GM12878 (cell line): ENCODE results near the gene FOXD2. TPM values are rescaled to one million over a fixed set of nuclear protein-coding genes. Genes with fewer than 3 reads are reported as not detected.

Experiments
- ATAC-seq: fragments of 200-7000 bp; cut with Tn5 transposase; 3 replicates; pipeline ENCODE4 v1.9.1; 2020; ENCODE audit warnings: mild to moderate bottlenecking, moderate library complexity
- BruUV-seq: library from RNA; stranded (reverse); fragments of 400-500 nt; replicated peaks from 2 replicates; lab custom pipeline; 2021; lab: Mats Ljungman, UMichigan
- CTCF ChIA-PET: fragments of 300-600 bp; sonication (Branson Sonifier 250); formaldehyde crosslinking; extraction: SDS; loops from one replicate; lab custom pipeline; 2021; ENCODE audit warnings: inconsistent platforms; lab: Yijun Ruan, JAX
- POLR2A ChIA-PET: fragments of 350-600 bp; formaldehyde crosslinking; extraction: SDS; loops from one replicate; lab custom pipeline; 2021; ENCODE audit warnings: inconsistent platforms; lab: Charles Lee
- RAD21 ChIA-PET: fragments of 300-600 bp; sonication (Branson Sonifier 250); formaldehyde crosslinking; loops from one replicate; lab custom pipeline; 2023; ENCODE audit warnings: antibody characterized with exemption; ENCODE audit not compliant: unreplicated experiment; lab: Charles Lee
- SMC1A ChIA-PET: fragments of 300-600 bp; sonication (Branson Sonifier 250); formaldehyde crosslinking; loops from one replicate; lab custom pipeline; 2023; ENCODE audit not compliant: unreplicated experiment, uncharacterized antibody; lab: Charles Lee
- DNase-seq: peaks from one replicate; pipeline ENCODE4 v3.0.0-alpha.2; 2011; ENCODE audit warnings: low read depth, low spot score
- FAIRE-seq: peaks from 3 replicates; lab custom pipeline; 2011; peaks lifted over from hg19 to GRCh38; lab: Jason Lieb, UNC
- H2AFZ ChIP-seq: 2 replicates; pipeline ENCODE4 v1.6.0; 2011; ENCODE audit warnings: low read depth, low read length, control low read depth; ENCODE audit not compliant: control insufficient read depth
- H3K27ac ChIP-seq: 2 replicates; pipeline ENCODE4 v1.5.1; 2011; ENCODE audit warnings: control low read depth; ENCODE audit not compliant: control insufficient read depth, insufficient read depth
- H3K27me3 ChIP-seq, 2 experiments: replicated peaks in 1 of 2; 2 replicates each; pipeline versions ENCODE4 v1.6.0 to v1.6.1; 2011; ENCODE audit warnings: low read length in 1 of 2; ENCODE audit not compliant: control insufficient read depth in 2 of 2, insufficient read depth in 2 of 2
- H3K36me3 ChIP-seq, 2 experiments: 2 replicates each; pipeline ENCODE4 v1.5.1; 2011; ENCODE audit warnings: low read length in 1 of 2; ENCODE audit not compliant: control insufficient read depth in 2 of 2, insufficient read depth in 2 of 2
- H3K4me1 ChIP-seq: 2 replicates; pipeline ENCODE4 v1.6.1; 2011; ENCODE audit warnings: mild to moderate bottlenecking, low read length, moderate library complexity, mixed read lengths; ENCODE audit not compliant: control insufficient read depth, insufficient read depth
- H3K4me2 ChIP-seq: 2 replicates; pipeline ENCODE4 v1.6.0; 2011; ENCODE audit warnings: control low read depth; ENCODE audit not compliant: control insufficient read depth, insufficient read depth
- H3K4me3 ChIP-seq: fragments of 200-600 bp; sonication (generic); 2 replicates; pipeline ENCODE4 v1.5.1; 2016
- H3K79me2 ChIP-seq: 2 replicates; pipeline ENCODE4 v1.6.0; 2011; ENCODE audit warnings: low read length; ENCODE audit not compliant: control insufficient read depth, insufficient read depth
- H3K9ac ChIP-seq: 2 replicates; pipeline ENCODE4 v1.8.0; 2011; ENCODE audit warnings: low read length, control low read depth, mixed read lengths; ENCODE audit not compliant: control insufficient read depth, insufficient read depth
- H3K9me3 ChIP-seq: replicated peaks from 3 replicates; pipeline ENCODE4 v1.5.1; 2011; ENCODE audit warnings: mild to moderate bottlenecking, low read length; ENCODE audit not compliant: control insufficient read depth, insufficient read depth
- H4K20me1 ChIP-seq: 2 replicates; pipeline ENCODE4 v1.6.0; 2011; ENCODE audit not compliant: control insufficient read depth, insufficient read depth
- CHD1 ChIP-seq: IDR thresholded peaks from 2 replicates; pipeline ENCODE4 v1.6.1; 2012; ENCODE audit warnings: low read depth, low read length, improper control_type of control experiment
- GATAD2B ChIP-seq: fragments of 450-650 bp; conservative IDR thresholded peaks from 2 replicates; pipeline ENCODE4 v1.6.1; 2017; ENCODE audit warnings: low read depth, mild to moderate bottlenecking, moderate library complexity
- PBX3 ChIP-seq: IDR thresholded peaks from 2 replicates; pipeline ENCODE4 v1.6.1; 2011; ENCODE audit warnings: mild to moderate bottlenecking, low read depth, low read length, moderate library complexity; ENCODE audit not compliant: insufficient replicate concordance
- PRDM15 ChIP-seq: fragments of 450-650 bp; formaldehyde crosslinking; IDR thresholded peaks from 2 replicates; pipeline ENCODE4 v1.4.0; 2020; ENCODE audit warnings: mild to moderate bottlenecking, moderate library complexity
- SUPT20H ChIP-seq: IDR thresholded peaks from 2 replicates; pipeline ENCODE4 v1.6.1; 2011; ENCODE audit warnings: low read depth, mild to moderate bottlenecking, low read length, moderate library complexity, borderline replicate concordance; ENCODE audit not compliant: control insufficient read depth
- TCF12 ChIP-seq: IDR thresholded peaks from 2 replicates; pipeline ENCODE4 v1.6.1; 2011; ENCODE audit warnings: low read depth, mild to moderate bottlenecking, low read length
- WGBS: methylation state at CpG from one replicate; pipeline ENCODE4 v1.1.6; 2016; ENCODE audit warnings: low lambda C conversion rate; ENCODE audit not compliant: insufficient replicate concordance, insufficient coverage; ENCODE audit errors: missing lambda C conversion rate; 5-methylcytosine and 5-hydroxymethylcytosine counted together
- in situ Hi-C: fragments of 300-500 bp; cut with MboI; formaldehyde crosslinking; loops from 9 replicates; pipeline ENCODE4 v1.14.3; 2018; ENCODE audit warnings: mixed read lengths
- intact Hi-C: fragments of 100-400 bp; cut with micrococcal nuclease; formaldehyde crosslinking; loops from one replicate; pipeline ENCODE4 v1.14.2; 2022; ENCODE audit not compliant: unreplicated experiment
- polyA plus RNA-seq, 11 experiments: library from polyadenylated mRNA; depleted of rRNA in 4 of 11; unstranded in 6 of 11; stranded (reverse) in 5 of 11; fragments of >200 nt; fragmentation: Nextera tagmentation in 4 of 11; fragmentation: Illumina TruSeq in 1 of 11; extraction: Ambion mirVana in 4 of 11; extraction: Trizol in 1 of 11; gene quantifications; 1 replicate in 1 of 11; 2 replicates in 10 of 11; pipeline versions ENCODE4 v1.2.1 to v1.2.3, GENCODE V29; 2011 to 2016; ENCODE audit warnings: inconsistent platforms in 2 of 11, missing spikeins in 2 of 11, low read depth in 1 of 11
- total RNA-seq, 4 experiments: library from RNA; depleted of rRNA in 3 of 4; stranded (reverse); fragments of >200 nt in 3 of 4; fragmentation: Illumina TruSeq in 1 of 4; extraction: Trizol in 1 of 4; gene quantifications; 2 replicates each; pipeline versions ENCODE4 v1.2.1 to v1.2.3, GENCODE V29; 2013 to 2021

FOXD2 gene
- total and polyA plus RNA-seq, 10 of the 15 experiments (the other 5 are each of a cell fraction or from before 2014, with no cell fraction given), result under 0.01 to 0.27 (median 0.04) TPM; not detected in 1

DNA sequence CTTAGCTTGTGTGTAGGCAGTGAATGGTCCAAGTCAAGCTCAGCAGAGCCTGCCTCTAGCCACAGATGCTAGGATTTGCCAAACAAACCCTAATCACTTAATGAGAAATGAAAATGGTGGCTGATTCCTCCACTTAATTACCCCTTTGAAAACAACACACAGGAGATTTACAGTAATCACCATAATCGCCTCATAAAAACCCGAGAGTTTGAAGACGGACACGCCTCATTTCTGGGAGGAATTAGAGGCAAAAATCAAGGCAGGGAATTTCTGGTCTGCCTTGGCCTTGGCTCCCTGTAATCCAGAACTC is 38.0 kb upstream of the FOXD2 start:
- H3K9me3 ChIP-seq, result no peaks in the 10 kb centered on the region
- WGBS, result 38% methylated on average over 4 of the region's 4 CpGs
- POLR2A ChIA-PET, result no interaction called here
- SMC1A ChIA-PET, result interaction anchor here (1.2 kb wide), 1 partner anchor 9 kb away, joined by 3 read pairs; no protein-coding TSS in a partner anchor
- H3K27me3 ChIP-seq, result no peaks in the 10 kb centered on the region
- H3K4me1 ChIP-seq, result no peaks in the 10 kb centered on the region
- H2AFZ ChIP-seq, result no peak overlapping the region
- no peaks in the 10 kb centered on the region for H4K20me1 ChIP-seq
- FAIRE-seq (no peak), ATAC-seq (no peak), DNase-seq (no peak)
- H3K36me3 ChIP-seq, result no peaks in the 10 kb centered on the region
- no peak overlapping the region for H3K9ac ChIP-seq
- H3K27ac ChIP-seq, result no peak overlapping the region
- no peak overlapping the region for H3K4me3 ChIP-seq
- BruUV-seq, result no TSS peak
- in situ Hi-C loops (no loop called here), intact Hi-C loops (no loop called here)
- TF ChIP-seq PBX3 (no peak), TCF12 (no peak), CHD1 (no peak), PRDM15 (no peak), SUPT20H (no peak), GATAD2B (no peak)
- RAD21 ChIA-PET, result no interaction called here
- H3K4me2 ChIP-seq, result no peak overlapping the region
- no peaks in the 10 kb centered on the region for H3K79me2 ChIP-seq
- CTCF ChIA-PET, result interaction anchor here (0.8 kb wide), 1 partner anchor 9 kb away, joined by 3 read pairs; no protein-coding TSS in a partner anchor
